GM12878 (cell line): ENCODE results near the gene DPP6. TPM values are rescaled to one million over a fixed set of nuclear protein-coding genes. Genes with fewer than 3 reads are reported as not detected.

Source experiments
- ATAC-seq: fragments of 200-7000 bp; cut with Tn5 transposase; 3 replicates; pipeline ENCODE4 v1.9.1; 2020; ENCODE audit warnings: mild to moderate bottlenecking, moderate library complexity
- BruUV-seq: library from RNA; stranded (reverse); fragments of 400-500 nt; replicated peaks from 2 replicates; lab custom pipeline; 2021; lab: Mats Ljungman, UMichigan
- CTCF ChIA-PET: fragments of 300-600 bp; sonication (Branson Sonifier 250); formaldehyde crosslinking; extraction: SDS; loops from one replicate; lab custom pipeline; 2021; ENCODE audit warnings: inconsistent platforms; lab: Yijun Ruan, JAX
- POLR2A ChIA-PET: fragments of 350-600 bp; formaldehyde crosslinking; extraction: SDS; loops from one replicate; lab custom pipeline; 2021; ENCODE audit warnings: inconsistent platforms; lab: Charles Lee
- RAD21 ChIA-PET: fragments of 300-600 bp; sonication (Branson Sonifier 250); formaldehyde crosslinking; loops from one replicate; lab custom pipeline; 2023; ENCODE audit warnings: antibody characterized with exemption; ENCODE audit not compliant: unreplicated experiment; lab: Charles Lee
- SMC1A ChIA-PET: fragments of 300-600 bp; sonication (Branson Sonifier 250); formaldehyde crosslinking; loops from one replicate; lab custom pipeline; 2023; ENCODE audit not compliant: unreplicated experiment, uncharacterized antibody; lab: Charles Lee
- DNase-seq: peaks from one replicate; pipeline ENCODE4 v3.0.0-alpha.2; 2011; ENCODE audit warnings: low read depth, low spot score
- FAIRE-seq: peaks from 3 replicates; lab custom pipeline; 2011; peaks lifted over from hg19 to GRCh38; lab: Jason Lieb, UNC
- H2AFZ ChIP-seq: 2 replicates; pipeline ENCODE4 v1.6.0; 2011; ENCODE audit warnings: low read depth, low read length, control low read depth; ENCODE audit not compliant: control insufficient read depth
- H3K27ac ChIP-seq: 2 replicates; pipeline ENCODE4 v1.5.1; 2011; ENCODE audit warnings: control low read depth; ENCODE audit not compliant: control insufficient read depth, insufficient read depth
- H3K27me3 ChIP-seq, 2 experiments: replicated peaks in 1 of 2; 2 replicates each; pipeline versions ENCODE4 v1.6.0 to v1.6.1; 2011; ENCODE audit warnings: low read length in 1 of 2; ENCODE audit not compliant: control insufficient read depth in 2 of 2, insufficient read depth in 2 of 2
- H3K36me3 ChIP-seq, 2 experiments: 2 replicates each; pipeline ENCODE4 v1.5.1; 2011; ENCODE audit warnings: low read length in 1 of 2; ENCODE audit not compliant: control insufficient read depth in 2 of 2, insufficient read depth in 2 of 2
- H3K4me1 ChIP-seq: 2 replicates; pipeline ENCODE4 v1.6.1; 2011; ENCODE audit warnings: mild to moderate bottlenecking, low read length, moderate library complexity, mixed read lengths; ENCODE audit not compliant: control insufficient read depth, insufficient read depth
- H3K4me2 ChIP-seq: 2 replicates; pipeline ENCODE4 v1.6.0; 2011; ENCODE audit warnings: control low read depth; ENCODE audit not compliant: control insufficient read depth, insufficient read depth
- H3K4me3 ChIP-seq: fragments of 200-600 bp; sonication (generic); 2 replicates; pipeline ENCODE4 v1.5.1; 2016
- H3K79me2 ChIP-seq: 2 replicates; pipeline ENCODE4 v1.6.0; 2011; ENCODE audit warnings: low read length; ENCODE audit not compliant: control insufficient read depth, insufficient read depth
- H3K9ac ChIP-seq: 2 replicates; pipeline ENCODE4 v1.8.0; 2011; ENCODE audit warnings: low read length, control low read depth, mixed read lengths; ENCODE audit not compliant: control insufficient read depth, insufficient read depth
- H3K9me3 ChIP-seq: replicated peaks from 3 replicates; pipeline ENCODE4 v1.5.1; 2011; ENCODE audit warnings: mild to moderate bottlenecking, low read length; ENCODE audit not compliant: control insufficient read depth, insufficient read depth
- H4K20me1 ChIP-seq: 2 replicates; pipeline ENCODE4 v1.6.0; 2011; ENCODE audit not compliant: control insufficient read depth, insufficient read depth
- ATF7 ChIP-seq: fragments of 450-650 bp; IDR thresholded peaks from 2 replicates; pipeline ENCODE4 v1.6.1; 2016; ENCODE audit warnings: low read depth, mild to moderate bottlenecking
- DPF2 ChIP-seq: fragments of 450-650 bp; IDR thresholded peaks from 2 replicates; pipeline ENCODE4 v1.6.1; 2017; ENCODE audit warnings: mild to moderate bottlenecking
- EGR1 ChIP-seq, 2 experiments: IDR thresholded peaks; 1 replicate in 1 of 2; 2 replicates in 1 of 2; pipeline ENCODE4 v1.6.1; 2011 to 2012; ENCODE audit warnings: low read depth in 2 of 2, low read length in 2 of 2, borderline replicate concordance in 1 of 2, mild to moderate bottlenecking in 1 of 2, moderate library complexity in 1 of 2
- ESRRA ChIP-seq: IDR thresholded peaks from 2 replicates; pipeline ENCODE4 v1.6.1; 2012; ENCODE audit warnings: mild to moderate bottlenecking, low read length, improper control_type of control experiment
- ETV6 ChIP-seq, 2 experiments: fragments of 450-650 bp in 1 of 2; IDR thresholded peaks in 1 of 2; conservative IDR thresholded peaks in 1 of 2; 2 replicates each; pipeline ENCODE4 v1.6.1; 2014; ENCODE audit warnings: antibody characterized with exemption in 1 of 2, borderline replicate concordance in 1 of 2, low read depth in 1 of 2, mild to moderate bottlenecking in 1 of 2, moderate library complexity in 1 of 2
- FOXK2 ChIP-seq: fragments of 450-650 bp; IDR thresholded peaks from 2 replicates; pipeline ENCODE4 v1.6.1; 2017; ENCODE audit warnings: mild to moderate bottlenecking, moderate library complexity
- SP1 ChIP-seq: IDR thresholded peaks from one replicate; pipeline ENCODE4 v1.6.1; 2011; ENCODE audit warnings: low read depth, low read length
- SREBF2 ChIP-seq: IDR thresholded peaks from 2 replicates; pipeline ENCODE4 v1.6.1; 2012; ENCODE audit warnings: mild to moderate bottlenecking, low read length
- USF1 ChIP-seq: IDR thresholded peaks from 2 replicates; pipeline ENCODE4 v1.6.1; 2011; ENCODE audit warnings: borderline replicate concordance, low read depth, mild to moderate bottlenecking, moderate library complexity, mixed read lengths, low read length; ENCODE audit not compliant: insufficient read depth; ENCODE audit errors: extremely low read length
- ZNF207 ChIP-seq: fragments of 450-650 bp; IDR thresholded peaks from 2 replicates; pipeline ENCODE4 v1.6.1; 2014; ENCODE audit warnings: antibody characterized with exemption, mild to moderate bottlenecking, borderline replicate concordance
- ZNF592 ChIP-seq: fragments of 450-650 bp; IDR thresholded peaks from 2 replicates; pipeline ENCODE4 v1.6.1; 2017; ENCODE audit warnings: mild to moderate bottlenecking, moderate library complexity
- WGBS: methylation state at CpG from one replicate; pipeline ENCODE4 v1.1.6; 2016; ENCODE audit warnings: low lambda C conversion rate; ENCODE audit not compliant: insufficient replicate concordance, insufficient coverage; ENCODE audit errors: missing lambda C conversion rate; 5-methylcytosine and 5-hydroxymethylcytosine counted together
- in situ Hi-C: fragments of 300-500 bp; cut with MboI; formaldehyde crosslinking; loops from 9 replicates; pipeline ENCODE4 v1.14.3; 2018; ENCODE audit warnings: mixed read lengths
- intact Hi-C: fragments of 100-400 bp; cut with micrococcal nuclease; formaldehyde crosslinking; loops from one replicate; pipeline ENCODE4 v1.14.2; 2022; ENCODE audit not compliant: unreplicated experiment
- polyA plus RNA-seq, 11 experiments: library from polyadenylated mRNA; depleted of rRNA in 4 of 11; unstranded in 6 of 11; stranded (reverse) in 5 of 11; fragments of >200 nt; fragmentation: Nextera tagmentation in 4 of 11; fragmentation: Illumina TruSeq in 1 of 11; extraction: Ambion mirVana in 4 of 11; extraction: Trizol in 1 of 11; gene quantifications; 1 replicate in 1 of 11; 2 replicates in 10 of 11; pipeline versions ENCODE4 v1.2.1 to v1.2.3, GENCODE V29; 2011 to 2016; ENCODE audit warnings: inconsistent platforms in 2 of 11, missing spikeins in 2 of 11, low read depth in 1 of 11
- total RNA-seq, 4 experiments: library from RNA; depleted of rRNA in 3 of 4; stranded (reverse); fragments of >200 nt in 3 of 4; fragmentation: Illumina TruSeq in 1 of 4; extraction: Trizol in 1 of 4; gene quantifications; 2 replicates each; pipeline versions ENCODE4 v1.2.1 to v1.2.3, GENCODE V29; 2013 to 2021
- TF ChIP-seq, protein P1 (sequence below): fragments of 150-350 bp; IDR thresholded peaks from 2 replicates; pipeline ENCODE4 v1.6.1; 2016; ENCODE audit warnings: low read depth, low read length

The DPP6 gene
- total and polyA plus RNA-seq, 10 of the 15 experiments (the other 5 are each of a cell fraction or from before 2014, with no cell fraction given): not detected

- FAIRE-seq (no peak), DNase-seq (no peak), ATAC-seq (no peak)
- ChIA-PET CTCF (no interaction called here), POLR2A (no interaction called here), RAD21 (no interaction called here), SMC1A (no interaction called here)
- no peak overlapping the region for H3K4me3 ChIP-seq
- H3K27ac ChIP-seq: no peak overlapping the region
- H3K4me2 ChIP-seq: no peak overlapping the region
- H3K27me3 ChIP-seq: no peaks in the 10 kb centered on the region
- H2AFZ ChIP-seq: no peak overlapping the region
- H4K20me1 ChIP-seq: no peaks in the 10 kb centered on the region
- no peaks in the 10 kb centered on the region for H3K79me2 ChIP-seq
- no peaks in the 10 kb centered on the region for H3K36me3 ChIP-seq
- in situ Hi-C loops (no loop called here), intact Hi-C loops (no loop called here)
- no peaks in the 10 kb centered on the region for H3K9me3 ChIP-seq
- BruUV-seq: no TSS peak
- H3K9ac ChIP-seq: no peak overlapping the region
- WGBS: 14% methylated on average over 3 of the region's 3 CpGs
- H3K4me1 ChIP-seq: no peaks in the 10 kb centered on the region
- no peak for TF ChIP-seq FOXK2
- TF ChIP-seq ZNF207: no peak
- no peak for TF ChIP-seq USF1
- TF ChIP-seq EGR1 (IDR thresholded peaks at IDR 0.05; ENCODE audit: borderline replicate concordance in 1 of 2, low read depth in 2 of 2, low read length in 2 of 2): no peak
- TF ChIP-seq ETV6 (conservative IDR thresholded peaks at IDR 0.05 in 1 of 2, IDR thresholded peaks at IDR 0.05 in 1 of 2; ENCODE audit: borderline replicate concordance in 1 of 2, low read depth in 1 of 2): no peak
- no peak for TF ChIP-seq SP1
- TF ChIP-seq SREBF2: no peak
- TF ChIP-seq, protein P1, sequence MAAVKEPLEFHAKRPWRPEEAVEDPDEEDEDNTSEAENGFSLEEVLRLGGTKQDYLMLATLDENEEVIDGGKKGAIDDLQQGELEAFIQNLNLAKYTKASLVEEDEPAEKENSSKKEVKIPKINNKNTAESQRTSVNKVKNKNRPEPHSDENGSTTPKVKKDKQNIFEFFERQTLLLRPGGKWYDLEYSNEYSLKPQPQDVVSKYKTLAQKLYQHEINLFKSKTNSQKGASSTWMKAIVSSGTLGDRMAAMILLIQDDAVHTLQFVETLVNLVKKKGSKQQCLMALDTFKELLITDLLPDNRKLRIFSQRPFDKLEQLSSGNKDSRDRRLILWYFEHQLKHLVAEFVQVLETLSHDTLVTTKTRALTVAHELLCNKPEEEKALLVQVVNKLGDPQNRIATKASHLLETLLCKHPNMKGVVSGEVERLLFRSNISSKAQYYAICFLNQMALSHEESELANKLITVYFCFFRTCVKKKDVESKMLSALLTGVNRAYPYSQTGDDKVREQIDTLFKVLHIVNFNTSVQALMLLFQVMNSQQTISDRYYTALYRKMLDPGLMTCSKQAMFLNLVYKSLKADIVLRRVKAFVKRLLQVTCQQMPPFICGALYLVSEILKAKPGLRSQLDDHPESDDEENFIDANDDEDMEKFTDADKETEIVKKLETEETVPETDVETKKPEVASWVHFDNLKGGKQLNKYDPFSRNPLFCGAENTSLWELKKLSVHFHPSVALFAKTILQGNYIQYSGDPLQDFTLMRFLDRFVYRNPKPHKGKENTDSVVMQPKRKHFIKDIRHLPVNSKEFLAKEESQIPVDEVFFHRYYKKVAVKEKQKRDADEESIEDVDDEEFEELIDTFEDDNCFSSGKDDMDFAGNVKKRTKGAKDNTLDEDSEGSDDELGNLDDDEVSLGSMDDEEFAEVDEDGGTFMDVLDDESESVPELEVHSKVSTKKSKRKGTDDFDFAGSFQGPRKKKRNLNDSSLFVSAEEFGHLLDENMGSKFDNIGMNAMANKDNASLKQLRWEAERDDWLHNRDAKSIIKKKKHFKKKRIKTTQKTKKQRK: no peak
- TF ChIP-seq ESRRA: no peak
- no peak for TF ChIP-seq ATF7
- no peak for TF ChIP-seq DPF2
- TF ChIP-seq ZNF592: no peak
These were observed 295.6 kb downstream of the DPP6 start for GRCh38 chr7:154347700-154348266.
